ENCODE results near the gene FAM53B. TPM values are rescaled to one million over a fixed set of nuclear protein-coding genes. Genes with fewer than 3 reads are reported as not detected.

Gene FAM53B
- total RNA-seq, 2 donors from 2014 or later, result 17.1 to 21.1 TPM

GRCh38 chr10:124745252-124745651, 1.1 kb upstream of the FAM53B start:
- WGBS, 2 donors, result 54 to 71% methylated on average over 4 of the region's 4 CpGs
- DNase-seq (no peak), ATAC-seq (no peak)
- Histone ChIP-seq H3K4me3 (no peak overlapping the region), H3K4me1 (peaks cover 35% of the 10 kb centered on the region), H3K36me3 (replicated peaks in 1 of 2; ENCODE audit: insufficient read depth in 1 of 2, low read depth in 2 of 2) (peaks cover 0 to 2% of the 10 kb centered on the region in 2 donors), H3K9me3 (no peaks in the 10 kb centered on the region), H3K27ac (peak overlapping the region in 3 of 4 donors; percentile 79 to 85 (median 81)), H3K27me3 (no peaks in the 10 kb centered on the region)
- TF ChIP-seq, protein P1, sequence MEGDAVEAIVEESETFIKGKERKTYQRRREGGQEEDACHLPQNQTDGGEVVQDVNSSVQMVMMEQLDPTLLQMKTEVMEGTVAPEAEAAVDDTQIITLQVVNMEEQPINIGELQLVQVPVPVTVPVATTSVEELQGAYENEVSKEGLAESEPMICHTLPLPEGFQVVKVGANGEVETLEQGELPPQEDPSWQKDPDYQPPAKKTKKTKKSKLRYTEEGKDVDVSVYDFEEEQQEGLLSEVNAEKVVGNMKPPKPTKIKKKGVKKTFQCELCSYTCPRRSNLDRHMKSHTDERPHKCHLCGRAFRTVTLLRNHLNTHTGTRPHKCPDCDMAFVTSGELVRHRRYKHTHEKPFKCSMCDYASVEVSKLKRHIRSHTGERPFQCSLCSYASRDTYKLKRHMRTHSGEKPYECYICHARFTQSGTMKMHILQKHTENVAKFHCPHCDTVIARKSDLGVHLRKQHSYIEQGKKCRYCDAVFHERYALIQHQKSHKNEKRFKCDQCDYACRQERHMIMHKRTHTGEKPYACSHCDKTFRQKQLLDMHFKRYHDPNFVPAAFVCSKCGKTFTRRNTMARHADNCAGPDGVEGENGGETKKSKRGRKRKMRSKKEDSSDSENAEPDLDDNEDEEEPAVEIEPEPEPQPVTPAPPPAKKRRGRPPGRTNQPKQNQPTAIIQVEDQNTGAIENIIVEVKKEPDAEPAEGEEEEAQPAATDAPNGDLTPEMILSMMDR (IDR thresholded peaks at IDR 0.05), result no peak
- no peak for TF ChIP-seq POLR2A (IDR thresholded peaks at IDR 0.05)
- intact Hi-C loops (cut with DNase I), result loop anchor here (10.0 kb wide), 1 partner anchor 50 kb away; the partner anchor contains the start of gene EEF1AKMT2

- TF ChIP-seq, protein P1 (IDR thresholded peaks at IDR 0.05), result no peak
- peak in 1 of 3 donors; percentile 14 for TF ChIP-seq POLR2A (IDR thresholded peaks at IDR 0.05)
- whole genome bisulfite sequencing, 2 donors, result 0% methylated on average over 18 to 98 of the region's 101 CpGs
- H3K4me1 ChIP-seq, result peaks cover 47% of the 10 kb centered on the region
These were observed 732 bp downstream of the FAM53B start for GRCh38 chr10:124743191-124744101.

GRCh38 chr10:124742413-124743190, 1.6 kb downstream of the FAM53B start:
- intact Hi-C loops (cut with DNase I), result loop anchor here (10.0 kb wide), 1 partner anchor 52 kb away; the partner anchor contains the start of gene EEF1AKMT2
- DNase-seq, result no peak
- peak overlapping the region; percentile 39 to 65 for H3K4me3 ChIP-seq
- no peaks in the 10 kb centered on the region for H3K27me3 ChIP-seq
- H3K36me3 ChIP-seq (replicated peaks in 1 of 2; ENCODE audit: insufficient read depth in 1 of 2, low read depth in 2 of 2), result no peaks in the 10 kb centered on the region
- TF ChIP-seq, protein P1 (IDR thresholded peaks at IDR 0.05), result peak in 2 of 7 experiments; percentile 7 to 14
- TF ChIP-seq POLR2A (IDR thresholded peaks at IDR 0.05), result no peak
- 10 to 30% methylated on average over 24 to 42 of the region's 42 CpGs for WGBS, 2 donors
- H3K27ac ChIP-seq, result peak overlapping the region; percentile 2 to 75 (median 52)
- H3K9me3 ChIP-seq, result no peaks in the 10 kb centered on the region
- no peak for ATAC-seq
- peaks cover 55% of the 10 kb centered on the region for H3K4me1 ChIP-seq

More at GRCh38 chr10:124743191-124744101, 732 bp downstream of the FAM53B start:
- H3K27me3 ChIP-seq, result no peaks in the 10 kb centered on the region
- peak overlapping the region; percentile 35 to 79 (median 70) for H3K27ac ChIP-seq
- ATAC-seq (peak; percentile 25), DNase-seq (peak; percentile 30 to 46 (median 43))
- H3K4me3 ChIP-seq, result peak overlapping the region; percentile 39 to 65
- peaks cover 0 to 2% of the 10 kb centered on the region in 2 donors for H3K36me3 ChIP-seq (replicated peaks in 1 of 2; ENCODE audit: insufficient read depth in 1 of 2, low read depth in 2 of 2)
- H3K9me3 ChIP-seq, result no peaks in the 10 kb centered on the region
- intact Hi-C loops (cut with DNase I), result loop anchor here (10.0 kb wide), 1 partner anchor 51 kb away; the partner anchor contains the start of gene EEF1AKMT2

DNA sequence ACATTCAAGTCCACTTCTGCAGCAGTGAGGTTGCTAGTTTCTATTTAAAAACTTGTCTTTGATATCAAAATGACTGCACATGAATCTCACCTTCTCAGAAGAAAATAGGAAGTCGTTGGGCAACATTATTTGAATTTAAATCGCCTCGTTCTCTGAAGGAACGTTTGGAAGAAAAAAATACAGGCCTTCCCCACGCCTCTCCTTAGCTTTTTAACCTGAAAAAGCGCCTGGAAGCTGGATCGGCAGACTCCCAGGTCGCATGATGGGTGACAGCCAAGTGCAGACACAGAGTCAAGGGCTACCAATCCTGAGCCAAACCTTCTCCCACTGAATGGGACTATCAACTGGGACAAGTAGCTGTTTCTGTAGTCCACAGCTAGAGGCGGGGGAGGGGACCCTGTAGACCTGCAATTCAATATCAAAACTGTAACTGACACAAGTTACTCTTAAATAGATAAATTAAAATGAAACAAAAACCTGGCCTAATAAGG, 2.2 kb downstream of the FAM53B start:
- no peak for TF ChIP-seq POLR2A (IDR thresholded peaks at IDR 0.05)
- TF ChIP-seq, protein P1 (IDR thresholded peaks at IDR 0.05), result no peak
- peak in 1 of 4 donors; percentile 40 for DNase-seq
- Histone ChIP-seq H3K36me3 (replicated peaks in 1 of 2; ENCODE audit: insufficient read depth in 1 of 2, low read depth in 2 of 2) (no peaks in the 10 kb centered on the region), H3K27ac (peak overlapping the region in 3 of 4 donors; percentile 68 to 75 (median 70)), H3K4me3 (no peak overlapping the region), H3K9me3 (no peaks in the 10 kb centered on the region), H3K4me1 (peaks cover 62% of the 10 kb centered on the region), H3K27me3 (no peaks in the 10 kb centered on the region)
- 63 to 65% methylated on average over 9 of the region's 9 CpGs for WGBS, 2 donors
- ATAC-seq, result no peak
- intact Hi-C loops (cut with DNase I), result loop anchor here (10.0 kb wide), 1 partner anchor 53 kb away; the partner anchor contains the start of gene EEF1AKMT2

All from body of pancreas (tissue), 4 donors.